Ureter (tissue), 1 donor: Measurements from ENCODE around the gene HTRA3. TPM values are rescaled to one million over a fixed set of nuclear protein-coding genes. Genes with fewer than 3 reads are reported as not detected.

Experiments
- DNase-seq: peaks from one replicate; pipeline ENCODE4 v3.0.0-alpha.2; 2020; ENCODE audit warnings: low spot score
- total RNA-seq: library from RNA; stranded (reverse); gene quantifications from one replicate; pipeline ENCODE4 v1.2.4, GENCODE V29; 2023
- donor health status: DM: yes; HTN: yes; CAD: no.

The HTRA3 gene
- total RNA-seq, 1 donor from 2014 or later = 17.5 TPM

DNA sequence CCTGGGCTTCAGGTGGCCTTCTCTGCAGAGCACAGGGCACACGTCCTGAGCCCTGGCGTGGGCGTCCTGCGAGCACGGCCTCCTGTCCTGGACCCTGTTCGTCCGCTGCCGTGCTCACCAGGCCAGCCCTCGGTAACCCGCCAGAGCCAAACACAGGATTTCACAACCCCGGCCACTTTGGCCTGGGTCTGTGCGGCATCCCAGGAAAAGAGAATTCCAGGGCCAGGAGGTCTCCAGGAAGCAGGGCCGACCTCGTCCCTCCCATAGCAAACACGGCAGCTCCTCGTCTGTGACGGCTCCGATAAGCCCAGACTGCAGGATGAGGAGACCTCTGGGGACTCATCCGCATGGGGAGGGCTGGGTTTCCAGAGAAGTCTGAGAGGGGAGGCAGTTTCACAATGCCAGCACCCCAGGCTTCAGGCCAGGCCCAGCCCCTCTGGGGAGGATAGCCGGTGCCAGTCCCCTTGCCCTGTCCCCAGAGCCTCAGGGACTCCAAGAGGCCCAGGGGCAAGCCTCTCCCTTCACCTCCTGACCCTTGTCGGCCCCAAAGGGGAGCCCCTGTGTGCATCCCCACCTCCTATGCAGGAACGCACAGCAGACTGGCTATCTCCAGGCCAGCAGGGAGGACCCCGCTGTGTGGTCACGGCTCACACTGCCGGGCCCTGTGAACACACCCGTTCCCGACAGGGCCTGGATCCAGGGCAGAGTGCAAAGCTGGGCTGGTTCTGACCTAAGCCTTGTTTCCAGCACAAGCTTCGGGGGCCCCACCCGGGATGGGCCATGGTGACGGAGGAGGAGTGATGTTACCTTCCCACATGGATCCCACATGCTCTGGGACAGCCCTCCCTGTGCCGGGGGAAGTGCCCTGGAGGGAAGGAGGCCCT is 22.3 kb upstream of the HTRA3 start:
- DNase-seq = no peak

DNA sequence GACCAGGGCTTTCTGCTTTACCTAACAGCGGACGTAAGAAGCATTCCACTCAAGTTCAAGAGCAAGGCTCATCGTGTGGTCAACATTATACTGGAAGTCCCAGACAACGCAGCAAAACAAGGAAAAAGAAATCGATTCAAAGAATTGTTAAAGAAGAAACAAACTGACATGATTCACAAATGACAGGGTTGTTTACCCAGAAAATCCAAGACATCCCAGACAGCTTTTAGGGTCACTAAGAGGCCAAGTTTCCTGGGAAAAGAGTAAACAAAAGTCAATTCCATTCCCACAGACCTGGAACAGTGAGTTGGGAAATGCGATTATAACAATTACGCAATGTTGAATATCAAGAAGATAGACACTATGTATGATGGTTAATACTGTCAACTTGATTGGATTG is 21.5 kb upstream of the HTRA3 start:
- no peak for DNase-seq

DNA sequence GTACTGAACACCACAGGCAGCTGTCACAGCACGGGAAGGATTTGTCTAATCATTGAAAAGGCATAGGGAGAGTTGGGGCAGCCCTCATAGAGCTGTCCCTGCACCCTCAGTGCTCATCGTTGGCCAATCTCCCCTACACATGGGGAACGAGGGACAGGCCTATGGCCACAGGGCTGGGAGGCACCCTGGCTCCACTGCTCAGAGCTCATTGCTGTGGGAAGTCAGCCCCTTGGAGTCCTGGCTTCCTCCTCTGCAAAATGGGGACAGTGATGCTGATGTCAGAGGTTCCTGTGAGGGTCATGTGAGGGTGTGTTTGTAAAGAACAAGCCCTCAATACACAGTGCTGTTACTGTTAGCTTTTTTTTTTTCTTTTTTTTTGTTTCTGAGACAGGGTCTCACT is 19.3 kb upstream of the HTRA3 start:
- DNase-seq = no peak

DNA sequence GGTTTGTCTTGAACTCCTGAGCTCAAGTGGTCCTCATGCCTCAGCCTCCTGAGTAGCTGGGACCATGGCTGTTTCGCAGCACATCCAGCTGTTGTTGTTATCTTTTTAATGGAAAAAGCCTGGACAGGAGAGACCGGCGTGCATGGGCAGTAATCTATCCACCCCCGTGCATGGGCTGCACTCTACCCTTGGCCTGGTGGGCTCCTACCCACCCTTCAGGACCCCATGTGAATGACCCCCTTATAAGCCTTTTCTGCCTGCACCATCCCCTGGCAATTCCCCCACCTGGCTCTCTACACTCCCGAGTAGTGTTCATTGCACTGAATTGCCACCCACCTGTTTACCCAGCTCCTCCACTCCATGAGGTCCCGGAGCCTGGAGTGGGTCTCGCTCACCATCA is 18.9 kb upstream of the HTRA3 start:
- no peak for DNase-seq

DNA sequence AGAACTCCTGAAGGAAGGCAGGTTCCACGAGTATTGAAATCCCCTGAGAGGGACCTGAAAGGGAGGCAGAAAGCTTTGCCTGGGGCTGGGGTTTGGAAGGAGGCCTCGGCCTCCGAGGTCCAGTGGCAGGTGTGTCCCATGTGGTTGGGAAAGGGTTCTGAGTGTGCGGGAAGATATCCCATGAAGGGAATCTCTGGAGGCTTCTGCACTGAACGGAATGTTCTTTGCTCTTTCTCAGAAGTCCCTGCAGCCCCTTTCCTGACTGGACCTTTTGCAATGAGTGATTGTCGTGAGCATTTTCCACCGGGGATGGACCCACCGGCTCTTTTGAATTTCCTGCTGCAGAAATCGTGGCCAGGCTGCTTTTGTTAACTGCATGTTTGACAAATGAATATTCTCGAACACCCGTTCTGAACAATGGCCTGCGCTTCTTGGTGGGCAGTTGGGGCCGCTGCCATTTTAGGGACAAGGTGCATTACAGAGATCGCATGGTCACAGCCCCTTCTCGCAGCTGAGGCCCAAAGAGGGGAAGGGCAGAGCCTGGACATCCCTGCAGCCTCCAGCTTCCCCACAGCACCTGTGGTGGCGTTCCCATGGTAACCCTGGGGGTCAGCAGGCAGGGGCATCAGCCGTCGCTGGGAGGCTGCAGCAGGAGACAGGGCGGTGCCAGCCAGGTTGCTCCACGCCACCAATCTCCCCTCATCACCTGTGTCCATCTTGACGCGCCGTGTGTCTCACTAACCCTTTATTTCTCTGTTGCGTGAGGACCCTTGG is 18.3 kb upstream of the HTRA3 start:
- no peak for DNase-seq

DNA sequence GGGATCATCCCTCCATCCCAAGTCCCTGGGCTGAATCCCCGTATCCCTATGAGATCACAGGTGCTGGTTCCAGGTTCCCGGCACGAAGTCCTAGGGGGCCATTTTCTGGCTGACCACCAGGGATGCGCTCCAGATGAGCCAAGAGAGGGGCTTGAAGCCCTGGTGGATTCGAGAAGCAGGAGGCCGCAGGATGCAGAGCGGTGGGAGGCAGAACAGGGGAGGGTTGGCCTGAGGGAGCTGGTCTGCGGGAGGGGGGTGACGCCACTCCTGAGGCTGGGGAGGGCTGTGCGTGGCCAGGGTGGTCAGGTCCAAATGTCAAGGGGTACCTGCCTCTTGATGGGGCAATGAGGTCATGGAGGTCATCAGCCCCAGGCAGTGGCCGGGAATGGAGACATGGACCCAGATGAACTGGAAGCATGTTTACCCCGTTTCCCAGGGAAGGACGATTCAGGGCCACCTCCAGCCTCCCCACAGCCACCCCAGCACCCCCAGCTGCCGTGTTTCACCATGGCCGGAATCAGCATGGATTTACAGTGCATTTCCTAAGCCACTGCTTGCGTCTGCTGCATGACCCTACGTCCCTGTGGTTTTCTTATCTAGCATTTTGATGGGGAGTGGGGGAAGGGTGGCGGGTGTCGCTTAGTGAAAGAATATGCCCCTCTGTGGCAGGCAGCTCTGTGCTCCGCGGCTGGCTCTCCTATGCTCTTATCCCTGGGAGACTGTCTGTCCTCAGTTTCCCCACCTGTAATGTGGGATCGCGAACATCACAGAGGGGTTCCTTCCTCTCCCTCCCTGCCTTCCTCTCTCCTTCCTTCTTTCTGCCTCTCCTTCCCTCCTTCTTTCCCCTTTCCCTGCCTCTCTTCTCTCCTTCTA is 17.0 kb upstream of the HTRA3 start:
- DNase-seq = no peak

DNA sequence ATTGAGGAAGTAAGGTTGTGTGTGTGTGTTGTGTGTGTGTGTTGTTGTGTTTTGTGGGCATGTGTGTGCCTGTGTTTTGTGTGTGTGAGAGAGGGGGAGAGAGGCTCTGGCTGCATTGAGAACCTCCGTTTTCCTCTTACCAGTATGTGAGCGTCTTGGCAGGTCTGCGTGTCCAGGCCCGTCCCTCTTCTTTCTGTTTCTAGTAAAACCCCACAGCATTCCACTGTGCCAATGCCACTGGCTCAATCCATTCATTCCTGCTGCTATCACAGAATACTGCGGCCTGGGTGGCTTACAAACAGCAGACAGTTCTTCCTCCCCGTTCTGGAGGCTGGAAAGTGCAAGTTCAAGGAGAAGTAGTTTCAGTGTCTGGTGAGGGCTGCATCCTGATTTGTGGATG is 15.5 kb upstream of the HTRA3 start:
- no peak for DNase-seq

DNA sequence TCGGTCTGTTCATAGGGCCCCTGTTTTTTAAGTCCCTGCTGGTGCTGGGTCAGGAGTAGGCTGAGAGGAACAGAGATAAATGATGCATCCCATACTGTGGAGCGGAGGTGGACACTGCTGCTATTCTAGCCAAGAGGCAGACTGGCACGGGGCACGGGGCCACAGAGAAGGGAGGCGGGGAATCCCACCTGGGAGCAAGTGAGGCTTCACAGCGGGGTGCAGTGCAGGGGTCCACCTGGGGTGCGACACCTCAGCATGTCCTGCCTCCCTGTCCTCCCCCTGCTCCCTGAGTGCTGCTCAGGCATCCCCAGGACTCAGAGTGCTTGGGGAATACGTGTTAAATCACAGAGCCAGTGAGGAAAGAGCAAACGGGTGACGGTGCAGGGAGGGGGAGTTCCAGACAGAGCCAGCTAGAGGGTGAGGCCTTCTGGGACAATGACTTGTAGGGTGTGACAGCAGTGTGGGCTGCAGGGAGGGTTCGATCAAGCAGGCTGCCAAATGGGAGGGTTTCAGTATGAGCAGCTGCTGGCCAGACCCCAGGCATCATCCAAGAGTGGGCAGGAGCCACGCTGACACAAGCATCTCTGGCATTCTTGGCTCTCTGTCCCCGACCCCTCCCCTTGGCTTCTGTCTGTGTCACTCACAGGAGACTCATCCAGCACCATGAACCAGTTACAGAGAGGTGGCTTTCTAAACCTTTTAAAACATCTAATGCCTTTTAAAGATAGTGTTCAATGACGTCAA is 13.7 kb upstream of the HTRA3 start:
- no peak for DNase-seq

DNA sequence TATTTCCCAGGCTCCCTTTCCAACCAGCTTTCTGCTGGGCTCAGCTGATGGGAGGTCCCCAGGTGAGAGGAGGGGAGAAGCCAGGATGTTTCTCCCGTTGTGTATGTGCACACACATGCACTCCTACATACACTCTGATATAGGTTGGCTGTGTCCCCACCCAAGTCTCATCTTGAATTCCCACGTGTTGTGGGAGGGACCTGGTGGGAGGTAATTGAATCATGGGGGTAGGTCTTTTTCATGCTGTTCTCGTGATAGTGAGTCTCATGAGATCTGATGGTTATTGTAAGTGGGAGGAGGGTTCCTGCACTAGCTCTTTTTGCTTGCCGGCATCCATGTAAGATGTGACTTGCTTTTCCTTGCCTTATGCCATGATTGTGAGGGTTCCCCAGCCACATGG is 11.7 kb upstream of the HTRA3 start:
- DNase-seq = no peak

DNA sequence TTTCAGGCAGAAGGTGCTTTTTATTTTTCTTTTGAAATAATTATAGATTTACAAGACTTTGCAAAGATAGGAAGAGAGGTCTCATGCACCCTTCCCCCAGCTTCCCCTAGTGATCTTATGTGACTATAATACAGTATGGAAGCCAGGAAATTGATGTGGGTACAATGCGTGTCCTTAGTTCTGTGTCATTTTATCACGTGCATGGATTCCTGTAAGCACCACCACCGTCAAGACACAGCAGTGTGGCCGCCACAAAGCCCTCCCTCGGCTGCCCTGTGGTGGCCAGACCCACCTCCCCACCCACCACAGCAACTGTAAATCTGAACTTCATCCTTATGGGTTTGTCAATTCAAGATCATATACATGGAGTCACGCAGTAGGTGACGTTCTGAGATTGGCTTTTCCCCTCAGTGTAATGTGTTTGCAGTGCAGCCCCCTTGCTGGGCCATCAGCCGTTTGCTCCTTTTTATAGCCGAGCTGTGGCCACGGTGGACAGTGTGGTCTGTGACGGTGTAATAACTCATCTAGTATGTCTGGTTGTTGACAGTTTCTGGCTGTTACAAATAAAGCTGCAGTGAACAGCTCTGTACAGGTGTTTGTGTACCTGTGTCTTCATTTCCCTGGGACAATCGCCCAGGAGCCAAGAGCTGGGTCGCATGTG is 10.9 kb upstream of the HTRA3 start:
- DNase-seq = no peak

DNA sequence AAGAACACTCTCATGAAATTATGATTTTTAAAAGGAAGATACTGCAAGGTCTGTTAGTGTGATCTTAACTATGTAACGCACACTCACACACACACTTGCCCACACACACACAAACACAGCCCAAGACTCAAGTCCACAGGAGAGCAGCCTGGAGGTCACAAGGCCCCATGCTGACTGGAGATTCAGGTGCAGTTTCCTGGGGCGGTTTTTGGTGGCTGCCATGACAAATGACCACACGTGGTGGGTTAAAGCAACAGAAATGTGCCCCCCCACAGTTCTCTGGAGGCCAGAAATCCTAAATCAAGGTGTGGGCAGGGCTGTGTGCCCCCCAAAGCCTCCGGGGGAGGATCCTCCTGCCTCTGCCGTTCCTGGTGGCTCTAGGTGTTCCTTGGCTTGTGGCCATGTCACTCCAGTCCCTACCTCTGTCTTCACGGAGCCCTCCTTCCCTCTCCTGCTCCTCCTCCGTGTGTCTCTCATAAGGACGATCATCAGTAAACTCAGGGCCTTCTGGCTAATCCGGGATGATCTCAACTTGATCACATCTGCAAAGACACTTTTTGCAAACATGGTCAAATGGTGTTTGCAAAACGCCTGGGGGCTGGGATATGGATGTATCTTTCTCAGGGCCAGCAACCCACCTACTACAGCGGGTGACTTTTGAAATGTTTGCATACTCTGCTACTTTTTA is 9.7 kb upstream of the HTRA3 start:
- DNase-seq = no peak

DNA sequence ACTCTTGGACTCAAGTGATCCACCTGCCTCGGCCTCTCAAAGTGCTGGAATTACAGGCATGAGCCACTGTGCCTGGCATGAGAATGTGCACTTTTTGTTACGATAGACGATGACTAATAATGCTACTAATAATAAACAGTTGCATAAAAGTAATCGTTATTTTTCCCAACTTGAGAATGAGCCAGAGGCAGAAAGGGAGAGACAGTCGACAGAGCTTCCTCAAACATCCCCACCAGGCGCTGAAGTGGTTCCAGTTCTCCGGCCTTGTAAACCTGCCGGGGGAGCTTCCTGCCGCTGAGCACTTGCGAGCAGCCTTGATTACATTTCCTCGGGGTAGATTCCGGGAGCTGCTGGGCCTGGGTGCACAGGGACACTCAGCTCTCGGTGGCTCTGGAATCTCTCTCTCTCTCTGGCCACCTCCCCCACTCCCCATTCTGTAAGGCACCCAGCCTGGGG is 8.9 kb upstream of the HTRA3 start:
- peak; percentile 74 for DNase-seq

DNA sequence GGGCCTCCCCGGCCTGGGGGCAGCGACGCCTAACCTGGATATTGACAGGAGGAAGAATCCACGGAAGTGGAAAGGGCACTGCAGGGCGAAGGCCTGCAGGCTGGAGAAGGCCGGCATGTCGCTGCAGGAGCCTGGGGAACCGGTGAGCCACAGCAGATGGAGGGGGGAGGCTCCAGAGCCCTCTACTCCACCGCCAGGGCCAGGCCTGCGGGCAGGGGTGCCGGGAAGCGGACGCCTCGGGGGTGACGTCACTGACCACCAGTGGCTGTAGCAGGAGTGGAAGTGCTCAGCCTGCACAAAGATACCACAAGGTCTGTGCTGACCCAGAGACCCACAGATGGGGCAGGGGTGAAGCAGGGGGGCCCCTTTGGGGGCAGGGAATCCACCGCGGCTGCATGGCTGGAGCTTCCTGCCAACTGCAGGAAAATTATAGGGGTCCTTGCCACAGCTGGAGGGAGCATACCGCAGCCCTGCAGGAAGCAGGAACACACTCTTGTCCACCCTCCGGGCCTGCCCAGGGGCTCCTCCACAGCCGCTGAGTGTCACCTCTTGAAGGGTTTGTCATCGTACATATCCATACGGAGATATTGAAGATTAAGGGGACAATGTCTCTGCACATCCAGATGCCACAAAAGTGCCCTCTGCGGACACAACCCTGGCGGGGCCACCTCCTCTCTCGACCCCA is 7.6 kb upstream of the HTRA3 start:
- DNase-seq = no peak

DNA sequence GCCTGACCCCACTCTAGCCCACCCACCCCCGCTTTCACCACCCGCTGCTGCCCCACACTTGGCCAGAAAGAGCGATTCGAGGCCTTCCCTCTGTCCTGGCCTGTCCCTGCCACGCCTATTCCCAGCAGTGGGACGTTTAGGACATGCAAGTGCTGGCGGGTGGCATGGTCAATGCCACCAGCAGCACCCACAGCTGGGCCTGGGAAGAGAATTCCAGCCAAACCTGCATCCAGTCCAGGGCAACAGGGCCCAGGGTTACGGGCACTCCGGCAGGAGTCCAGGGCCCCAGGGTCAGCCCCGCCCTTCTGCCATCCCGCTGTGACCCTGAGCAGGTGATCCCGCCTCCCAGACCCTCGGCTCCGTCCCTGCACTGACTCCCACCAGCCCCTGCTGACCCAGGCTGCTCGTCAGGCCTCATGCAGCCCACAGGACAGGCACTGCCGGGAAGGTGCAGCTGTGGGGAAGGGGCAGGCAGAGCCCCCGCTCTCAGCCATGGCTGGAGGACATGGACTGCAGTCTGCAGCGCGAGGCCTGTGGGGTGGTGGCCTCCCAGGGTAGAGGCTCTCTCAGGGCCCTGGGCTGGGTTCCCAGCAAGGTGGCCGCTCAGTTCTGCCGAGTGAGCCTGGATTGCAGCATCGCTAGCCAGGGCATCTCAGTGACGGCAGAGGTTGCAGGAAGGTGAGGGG is 6.8 kb upstream of the HTRA3 start:
- DNase-seq = no peak

DNA sequence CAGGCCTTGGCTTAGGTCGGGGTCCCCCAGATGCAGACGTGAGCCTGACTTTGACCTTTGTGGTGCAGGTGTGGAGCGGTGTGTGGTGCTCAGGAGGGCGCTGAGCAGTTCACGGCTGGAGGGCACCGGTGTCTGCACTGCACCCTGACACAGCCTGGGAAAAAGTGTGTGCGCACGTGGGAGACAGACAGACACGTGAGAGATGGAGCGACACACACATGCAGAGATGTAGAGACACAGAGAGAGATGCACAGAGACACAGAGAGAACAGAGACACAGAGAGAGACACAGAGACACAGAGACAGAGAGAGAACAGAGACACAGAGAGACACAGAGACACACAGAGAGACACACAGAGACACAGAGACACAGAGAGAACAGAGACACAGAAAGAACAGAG is 6.2 kb upstream of the HTRA3 start:
- DNase-seq = no peak

DNA sequence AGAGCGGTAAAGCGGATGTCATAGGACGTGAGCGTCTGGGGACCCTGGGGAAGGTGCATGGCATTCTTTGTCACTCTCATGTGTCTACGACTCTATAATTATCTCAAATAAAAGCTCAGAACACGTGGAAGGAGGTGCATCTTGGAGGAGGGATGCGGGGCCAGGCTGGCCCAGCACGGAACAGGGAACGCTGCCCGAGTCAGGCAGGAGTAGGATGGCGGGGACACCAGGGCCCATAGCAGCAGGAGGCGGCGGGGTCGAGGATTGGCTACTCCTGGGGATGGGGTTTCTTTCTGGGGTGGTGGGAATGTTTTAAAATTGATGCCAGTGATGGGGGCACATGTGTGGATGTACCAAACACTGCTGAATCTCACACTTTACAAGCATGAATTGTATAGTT is 5.4 kb upstream of the HTRA3 start:
- no peak for DNase-seq

DNA sequence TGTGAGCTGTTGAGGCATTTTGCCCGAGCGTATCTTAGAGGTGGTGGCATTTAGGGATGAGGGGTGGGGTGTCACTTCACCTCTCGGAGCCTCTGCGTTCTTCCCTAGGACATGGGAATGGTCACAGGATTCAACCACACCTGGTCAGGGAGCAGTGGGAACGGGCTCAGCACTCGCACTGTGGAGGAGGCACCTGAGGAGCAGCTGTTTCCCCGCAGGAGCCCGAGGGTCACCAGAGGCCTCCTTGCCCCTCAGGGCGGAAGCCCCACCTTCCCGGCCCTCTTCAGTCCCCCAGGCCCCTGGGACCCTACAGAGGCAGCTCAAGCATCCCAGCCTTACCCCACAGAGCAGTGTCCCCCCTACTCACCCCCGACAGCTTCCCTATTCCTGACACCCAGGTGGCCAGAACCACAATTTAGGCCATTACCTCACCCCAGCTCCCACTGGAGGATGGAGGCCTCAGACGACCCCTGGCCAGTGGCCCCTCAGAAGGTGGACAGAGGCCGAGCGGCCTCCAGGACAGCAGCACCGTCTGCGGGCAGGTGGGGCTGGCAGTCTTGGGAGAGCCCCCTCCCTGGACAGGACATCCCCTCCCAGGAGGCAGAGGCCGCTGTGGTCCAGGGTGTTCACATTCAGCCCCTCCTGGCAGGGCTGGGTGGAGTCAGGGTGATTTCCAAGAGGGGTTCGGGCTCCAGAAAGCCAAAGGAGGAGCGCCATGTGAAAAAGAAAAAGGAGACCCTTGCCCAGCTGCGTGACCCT is 4.2 kb upstream of the HTRA3 start:
- no peak for DNase-seq

DNA sequence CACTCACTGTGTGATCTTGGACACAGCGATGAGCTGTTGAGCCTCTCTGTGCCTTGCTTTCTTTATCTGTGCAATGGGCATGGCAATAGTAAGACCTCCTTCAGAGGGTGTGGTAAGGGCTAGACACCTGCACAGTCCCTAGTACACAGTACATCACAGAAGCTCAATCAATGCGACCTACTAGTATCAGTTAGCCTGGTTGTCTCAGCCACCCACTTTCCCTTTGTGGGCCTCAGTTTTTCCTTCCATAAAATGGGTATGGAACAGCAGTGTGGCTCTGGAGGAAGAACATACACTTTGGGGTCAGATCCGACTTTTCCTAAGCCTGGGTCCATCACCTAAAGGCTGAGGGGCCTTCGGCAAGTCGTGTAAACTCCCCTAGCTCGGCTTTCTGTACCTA is 3.5 kb upstream of the HTRA3 start:
- DNase-seq = no peak
